Inferior parietal cortex (tissue), 1 donor: Measurements from ENCODE around the gene MYBPC1.
A peak's percentile ranks its signal among the peaks of the same experiment; 100 is the strongest.

Experiments
- DNase-seq: peaks from one replicate; pipeline ENCODE4 v3.0.0-alpha.2; 2016; ENCODE audit errors: extremely low spot score

Gene MYBPC1

DNA sequence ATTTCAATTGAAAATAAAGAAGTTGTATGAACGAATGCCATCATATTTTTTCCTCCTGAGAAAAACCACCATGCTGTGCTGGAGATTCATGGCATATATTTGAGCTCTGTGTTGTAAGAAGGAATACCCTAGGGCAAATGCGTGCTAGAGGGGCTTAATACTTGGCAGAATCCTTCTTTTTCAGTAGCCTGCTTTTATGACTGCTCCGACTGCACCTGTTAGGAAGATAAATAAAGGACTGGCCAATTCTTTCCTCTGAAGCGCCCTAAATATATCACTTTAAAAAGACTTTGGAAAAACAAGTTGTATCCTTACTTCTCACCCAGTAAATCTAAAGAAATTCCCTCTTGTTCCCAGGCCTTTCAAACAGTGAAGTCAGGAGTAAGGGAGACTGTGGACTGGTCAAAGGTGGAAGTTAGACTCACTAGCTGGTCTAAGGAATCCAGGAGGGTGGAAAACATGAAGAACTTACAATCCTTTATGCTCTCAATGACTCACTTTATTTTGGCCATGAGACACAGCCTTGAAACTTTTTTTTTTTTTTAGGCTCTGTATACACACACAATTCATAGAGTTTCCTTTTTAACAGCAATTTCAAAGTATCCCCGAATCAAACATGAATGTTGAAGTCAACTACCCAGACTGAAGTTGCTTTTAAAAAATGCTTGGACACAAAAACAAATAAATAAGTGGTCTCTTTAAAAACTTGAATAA lies 5.2 kb downstream of the MYBPC1 start:
- DNase-seq = no peak

- DNase-seq = no peak
Observed at GRCh38 chr12:101604132-101604531, 9.4 kb downstream of the MYBPC1 start.

DNA sequence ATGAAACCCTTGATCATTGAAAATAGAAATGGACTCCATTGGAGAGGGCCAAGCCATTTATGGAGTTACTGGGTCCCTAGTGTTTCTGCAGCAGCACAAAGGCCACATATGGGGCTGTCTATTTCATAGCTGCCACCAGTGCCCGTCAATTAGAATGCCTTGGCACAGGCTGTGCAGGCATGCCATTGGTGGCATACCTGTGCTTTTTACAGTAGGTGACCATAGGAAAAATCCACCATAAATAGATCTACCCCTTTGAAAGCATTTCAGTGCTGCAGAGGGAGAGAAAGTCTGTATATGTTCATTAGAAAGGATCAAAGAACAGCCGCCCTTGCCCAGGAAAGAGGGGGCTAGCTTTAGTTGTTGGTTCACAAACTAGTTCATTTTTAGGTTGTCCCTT lies 13.1 kb downstream of the MYBPC1 start:
- no peak for DNase-seq

DNA sequence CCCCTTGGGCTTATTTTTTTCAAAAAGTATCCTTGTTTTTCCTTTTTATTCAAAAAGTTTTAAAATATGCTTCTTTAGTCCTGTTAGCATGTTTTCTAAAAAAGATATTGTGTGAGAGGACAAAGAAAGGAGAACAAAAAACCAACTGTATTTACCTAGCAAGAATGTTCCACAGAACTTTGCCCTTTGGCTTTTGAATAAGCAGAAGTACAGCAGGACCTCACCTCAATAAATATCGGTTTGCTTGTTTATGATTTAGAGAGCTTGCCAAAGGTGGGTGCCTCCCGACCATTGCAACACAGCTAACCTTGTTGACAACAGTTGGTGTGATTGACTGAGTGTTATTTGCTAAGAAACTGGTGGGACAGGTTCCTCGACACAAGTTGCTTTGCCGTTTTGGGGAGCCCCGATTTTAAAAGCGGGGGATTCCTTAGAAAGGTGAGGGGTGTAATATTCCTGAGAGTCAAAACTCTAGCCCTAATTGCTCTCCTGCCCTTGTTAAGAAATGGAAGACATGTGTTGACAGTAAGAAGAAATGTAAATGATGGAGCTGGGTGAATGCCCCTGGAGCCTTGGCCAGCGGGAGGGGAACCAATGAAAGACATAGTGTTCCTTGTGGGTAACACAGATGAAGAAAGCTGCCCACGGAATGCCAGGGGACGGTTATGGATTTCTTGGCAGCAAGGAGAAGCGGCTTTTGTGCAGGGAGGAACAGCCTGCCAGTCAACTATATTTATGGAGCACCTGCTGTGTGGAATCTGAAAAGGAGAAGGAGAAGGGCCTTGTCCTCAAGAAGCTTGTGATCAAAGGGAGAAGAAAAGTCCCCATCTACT lies 13.7 kb downstream of the MYBPC1 start:
- no peak for DNase-seq

- DNase-seq = no peak
Observed at GRCh38 chr12:101609198-101609597, 14.4 kb downstream of the MYBPC1 start.

DNA sequence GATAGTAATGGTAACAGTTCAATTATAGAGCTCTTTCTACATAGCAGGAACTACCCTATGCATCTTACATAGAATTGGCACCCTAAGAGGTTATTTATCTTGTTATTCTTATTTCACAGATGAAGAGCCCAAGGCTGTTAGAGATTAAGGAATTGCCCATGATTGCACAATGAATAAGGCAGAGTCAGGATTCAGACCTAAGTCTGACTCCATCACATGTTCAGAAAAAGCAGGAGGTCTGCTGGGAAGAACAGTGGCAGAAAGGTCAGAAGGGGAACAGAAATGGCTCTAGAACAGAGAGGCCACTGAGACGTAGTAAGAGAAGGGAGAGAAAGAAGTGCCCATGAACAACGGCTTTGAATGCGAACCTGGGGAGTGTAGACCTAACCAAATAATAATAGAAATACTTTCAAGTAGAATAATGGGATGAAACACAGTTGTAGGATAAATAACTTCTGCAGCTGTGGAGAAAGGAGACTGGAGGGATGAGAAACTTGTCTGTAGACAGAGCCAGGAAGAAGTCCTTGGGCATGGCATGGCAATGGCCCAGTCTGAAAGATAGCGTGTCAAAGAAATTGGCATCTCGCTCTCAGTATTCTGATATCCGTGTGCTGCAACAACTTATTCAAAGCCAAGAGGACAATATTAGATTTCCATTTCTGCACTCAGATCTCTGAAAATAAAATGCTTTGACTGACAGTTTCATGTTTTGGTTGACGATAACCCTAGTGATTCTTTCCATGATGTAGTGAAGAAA lies 17.6 kb downstream of the MYBPC1 start:
- no peak for DNase-seq

- peak; percentile 11 for DNase-seq
Observed at GRCh38 chr12:101616027-101616494, 21.3 kb downstream of the MYBPC1 start.

- DNase-seq = no peak
Observed at GRCh38 chr12:101619026-101619786, 24.4 kb downstream of the MYBPC1 start.

- no peak for DNase-seq
Observed at GRCh38 chr12:101619858-101620761, 25.3 kb downstream of the MYBPC1 start.

DNA sequence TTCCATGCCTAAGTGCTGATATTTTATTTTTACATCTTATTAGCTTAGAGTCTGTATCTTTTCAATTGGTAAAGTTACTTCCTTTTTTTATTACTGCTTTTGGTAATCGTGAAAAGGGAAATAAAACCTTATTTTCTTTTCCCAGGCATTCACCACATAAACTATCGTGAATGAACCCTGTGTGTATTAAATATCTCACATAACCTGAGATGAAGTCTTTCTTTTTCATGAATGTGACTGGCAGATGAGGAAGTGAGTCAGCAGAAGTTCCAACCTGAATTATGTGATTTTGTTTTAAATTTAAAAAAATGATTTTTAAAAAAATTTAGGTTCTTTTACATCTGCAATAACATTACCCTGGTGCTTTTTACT lies 26.0 kb downstream of the MYBPC1 start:
- no peak for DNase-seq

- no peak for DNase-seq
Observed at GRCh38 chr12:101628676-101629075, 33.9 kb downstream of the MYBPC1 start.

DNA sequence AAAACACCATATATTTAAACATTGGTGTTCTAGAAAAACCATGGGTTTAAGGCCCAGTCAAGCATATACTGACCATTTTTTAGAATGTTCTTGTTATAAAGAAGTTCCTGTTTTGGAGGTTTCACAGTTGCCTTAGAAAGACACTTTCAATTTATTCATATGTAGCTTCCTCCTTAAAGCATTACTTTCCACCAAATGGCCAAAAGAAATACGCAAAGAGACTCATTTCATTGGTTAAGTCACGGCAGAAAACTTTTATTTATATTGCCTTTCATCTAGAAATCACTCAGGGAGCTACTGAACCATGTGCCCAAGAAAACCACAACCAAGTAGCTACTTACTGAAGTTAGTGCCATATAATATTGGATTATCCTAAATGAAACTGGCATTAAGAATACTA lies 40.0 kb downstream of the MYBPC1 start:
- no peak for DNase-seq

DNA sequence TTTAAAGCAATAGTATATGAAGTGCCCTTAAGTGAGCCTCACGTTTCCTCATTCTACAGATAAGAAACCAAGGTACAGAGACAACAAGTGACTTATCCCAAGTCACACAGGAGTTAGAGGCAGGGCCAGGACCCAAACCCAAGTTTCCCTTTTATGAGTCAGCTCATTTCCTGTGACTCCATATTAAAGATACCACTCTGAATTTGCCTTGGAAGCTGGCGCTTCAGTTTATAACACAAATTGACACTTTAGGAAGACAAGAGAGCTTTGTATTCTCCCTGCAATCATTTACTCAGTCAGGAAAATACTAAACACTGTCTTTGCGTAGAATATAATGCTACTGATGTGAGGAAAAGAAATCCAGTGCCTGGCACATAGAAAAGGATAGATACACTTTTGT lies 43.2 kb downstream of the MYBPC1 start:
- DNase-seq = no peak

DNA sequence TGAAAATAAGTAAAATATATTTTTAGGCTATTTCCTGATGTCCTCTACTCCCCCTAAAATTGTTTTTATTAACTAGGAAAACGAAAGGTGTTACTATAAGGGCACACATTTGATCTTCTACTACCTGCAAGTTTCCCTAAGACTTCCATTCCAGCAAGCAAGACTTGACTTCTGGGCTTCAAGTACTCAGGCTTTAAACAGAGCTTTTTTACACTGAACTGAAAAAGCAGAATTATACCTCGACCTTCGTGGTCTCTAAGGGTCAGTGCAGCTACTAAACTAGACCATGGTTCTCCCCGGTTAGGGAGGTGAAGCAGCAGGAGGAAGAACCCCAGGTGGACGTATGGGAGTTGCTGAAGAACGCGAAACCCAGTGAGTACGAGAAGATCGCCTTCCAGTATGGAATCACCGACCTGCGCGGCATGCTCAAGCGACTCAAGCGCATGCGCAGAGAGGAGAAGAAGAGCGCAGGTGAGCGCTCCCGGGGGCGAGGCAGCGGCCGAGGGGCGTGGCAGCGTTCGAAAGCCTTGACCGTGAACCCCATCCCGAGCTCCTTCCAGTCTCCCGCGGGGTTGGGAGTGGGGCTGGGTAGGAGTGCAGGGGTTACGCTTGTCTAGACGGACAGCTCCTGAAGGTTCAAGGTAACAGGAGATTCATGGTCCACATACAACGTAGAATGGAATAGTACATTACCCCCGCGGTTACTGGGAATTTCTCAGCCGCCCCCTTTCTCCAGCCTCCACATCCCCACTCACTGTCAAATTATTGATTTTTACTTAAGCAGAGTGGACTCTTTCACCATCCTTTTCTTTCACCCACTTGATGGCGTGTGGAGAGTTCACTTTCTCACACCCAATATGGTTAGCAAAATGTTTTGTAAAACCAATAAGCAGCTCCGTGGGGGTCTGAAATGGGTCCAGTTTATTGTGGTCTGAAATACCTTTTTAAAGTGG lies 47.6 kb downstream of the MYBPC1 start:
- no peak for DNase-seq

DNA sequence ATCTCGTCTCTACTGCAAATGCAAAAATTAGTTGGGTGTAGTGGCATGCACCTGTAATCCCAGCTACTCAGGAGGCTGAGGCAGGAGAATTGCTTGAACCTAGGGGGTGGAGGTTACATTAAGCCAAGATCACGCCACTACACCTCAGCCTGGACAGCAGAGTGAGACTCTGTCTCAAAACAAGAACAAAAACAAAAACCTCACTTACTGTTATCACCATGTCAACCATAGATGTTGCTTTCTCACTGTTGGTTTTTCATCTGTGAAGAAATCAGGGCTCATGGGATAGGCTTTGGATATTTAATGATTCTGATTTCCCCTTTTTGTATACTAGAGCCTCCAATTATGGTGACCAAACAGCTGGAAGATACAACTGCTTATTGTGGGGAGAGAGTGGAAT lies 52.9 kb downstream of the MYBPC1 start:
- DNase-seq = no peak

GRCh38 chr12:101648195-101648594 lies 53.4 kb downstream of the MYBPC1 start:
- DNase-seq = no peak

GRCh38 chr12:101650346-101651117 lies 55.8 kb downstream of the MYBPC1 start:
- DNase-seq = no peak

GRCh38 chr12:101653030-101653429 lies 58.3 kb downstream of the MYBPC1 start:
- no peak for DNase-seq

- DNase-seq = no peak
Observed at GRCh38 chr12:101653503-101653902, 58.7 kb downstream of the MYBPC1 start.
